ENCODE measurements around the gene TMEM179. TPM values are rescaled to one million over a fixed set of nuclear protein-coding genes. Genes with fewer than 3 reads are reported as not detected.
A peak's percentile ranks its signal among the peaks of the same experiment; 100 is the strongest.

TMEM179 gene
- total and polyA plus RNA-seq, 2 of the 8 experiments (the other 6 are each of a cell fraction or from before 2014, with no cell fraction given): 2.9 to 4.0 TPM

- H3K79me2 ChIP-seq (ENCODE audit: control insufficient read depth in 1 of 2, insufficient read depth in 2 of 2, low read length in 2 of 2): no peaks in the 10 kb centered on the region
- no peak overlapping the region; the same call in 1 of the 2 replicates for H3K18ac ChIP-seq (ENCODE audit: extremely low read depth, low read length)
- H3K56ac ChIP-seq (replicated peaks; ENCODE audit: insufficient read length, low read depth, low read length): no peak overlapping the region
- H2BK5ac ChIP-seq (ENCODE audit: low read depth, low read length): no peak overlapping the region
- H3K4me3 ChIP-seq (ENCODE audit: extremely low read depth in 1 of 4, insufficient read depth in 2 of 4, low read depth in 3 of 4, low read length in 4 of 4): no peak overlapping the region
- no peak overlapping the region for H3K14ac ChIP-seq (ENCODE audit: insufficient read length)
- H2BK12ac ChIP-seq (ENCODE audit: low read depth, low read length): no peak overlapping the region
- FAIRE-seq (no peak), DNase-seq (ENCODE audit: low read depth in 1 of 2, low spot score in 2 of 2) (no peak)
- H3K9ac ChIP-seq (replicated peaks in 1 of 4; ENCODE audit: extremely low read depth in 1 of 4, low read depth in 3 of 4, low read length in 3 of 4): no peak overlapping the region
- no peak overlapping the region; the same call in 1 of the 2 replicates for H2BK15ac ChIP-seq (ENCODE audit: low read length)
- CTCF ChIA-PET (ENCODE audit: partially characterized antibody): interaction anchor here (0.6 to 2.4 kb wide), 14 partner anchors 11 to 511 kb away, joined by 3 to 18 read pairs (median 4); no protein-coding TSS in a partner anchor
- H3K4ac ChIP-seq (replicated peaks; ENCODE audit: insufficient read length, low read depth, low read length): no peak overlapping the region
- no peaks in the 10 kb centered on the region for H3K79me1 ChIP-seq (ENCODE audit: low read depth, low read length)
- no peak overlapping the region for H4K5ac ChIP-seq (ENCODE audit: insufficient read length, low read depth, low read length)
- 88% methylated on average over 10 of the region's 15 CpGs; no CpG with 5 or more reads in 1 of the 2 experiments for WGBS, 2 experiments (ENCODE audit: extremely low coverage in 1 of 2, insufficient coverage in 1 of 2, insufficient read length in 1 of 2, insufficient replicate concordance in 2 of 2, low coverage in 1 of 2, low lambda C conversion rate in 2 of 2, missing lambda C conversion rate in 1 of 2)
- no peak overlapping the region for H3K4me2 ChIP-seq (ENCODE audit: insufficient read depth in 1 of 2, low read depth in 2 of 2, low read length in 2 of 2)
- peaks cover 0 to 4% of the 10 kb centered on the region in 2 experiments for H4K20me1 ChIP-seq (replicated peaks in 1 of 2; ENCODE audit: control insufficient read depth in 1 of 2, insufficient read depth in 2 of 2, low read length in 2 of 2)
- no peaks in the 10 kb centered on the region for H3K36me3 ChIP-seq (ENCODE audit: control insufficient read depth in 2 of 4, insufficient read depth in 4 of 4, low read length in 3 of 4)
- no peaks in the 10 kb centered on the region for H3K23me2 ChIP-seq (ENCODE audit: low read depth, low read length)
- no peak overlapping the region for H2AK5ac ChIP-seq (ENCODE audit: low read depth, low read length)
- 0 out of 2 replicates have a peak overlapping the region, but pooled peaks have one; percentile 6 for H2AFZ ChIP-seq (ENCODE audit: low read length)
- no peaks in the 10 kb centered on the region for H3K9me3 ChIP-seq (ENCODE audit: insufficient read depth in 2 of 2, low read depth in 1 of 2, low read length in 1 of 2)
- H3K27ac ChIP-seq (ENCODE audit: low read depth, low read length): no peak overlapping the region
- no peak overlapping the region for H2BK20ac ChIP-seq (ENCODE audit: low read length)
- H2BK120ac ChIP-seq (replicated peaks; ENCODE audit: low read depth, low read length): no peak overlapping the region
- H3K4me1 ChIP-seq (replicated peaks in 1 of 4; ENCODE audit: control insufficient read depth in 3 of 4, insufficient read depth in 4 of 4, low read length in 3 of 4): peaks cover 0 to 6% (median under 1%) of the 10 kb centered on the region in 4 experiments; a peak in 3 of 7 replicates
- no peak overlapping the region for H3K23ac ChIP-seq (ENCODE audit: insufficient read length)
- peak overlapping the region; percentile 3; the same call in 1 of the 2 replicates for H4K8ac ChIP-seq (ENCODE audit: extremely low read depth, insufficient read depth, low read length)
- POLR2A ChIA-PET (ENCODE audit: partially characterized antibody): interaction anchor here (1.6 kb wide), 1 partner anchor 8 kb away, joined by 3 read pairs; no protein-coding TSS in a partner anchor
- no peaks in the 10 kb centered on the region; a peak in 2 of 7 replicates for H3K27me3 ChIP-seq (replicated peaks in 1 of 4; ENCODE audit: control insufficient read depth in 3 of 4, extremely low read depth in 1 of 4, insufficient read depth in 3 of 4, low read length in 3 of 4)
- no peak overlapping the region for H4K91ac ChIP-seq (replicated peaks; ENCODE audit: insufficient read length, low read length)
- no peak for TF ChIP-seq KDM4A (IDR thresholded peaks at IDR 0.05; ENCODE audit: low read depth, low read length, severe bottlenecking)
- TF ChIP-seq RNF2 (IDR thresholded peaks at IDR 0.05; ENCODE audit: borderline replicate concordance, low read depth, low read length, missing control alignments, poor library complexity, severe bottlenecking): no peak
- no peak for TF ChIP-seq ATF3 (IDR thresholded peaks at IDR 0.05; ENCODE audit: insufficient read depth, low read depth, low read length)
- TF ChIP-seq E2F6 (IDR thresholded peaks at IDR 0.05): no peak
- no peak for TF ChIP-seq TAF7 (optimal IDR thresholded peaks at IDR 0.05; ENCODE audit: borderline replicate concordance, low read depth, low read length)
- no peak for TF ChIP-seq GTF2F1 (IDR thresholded peaks at IDR 0.05; ENCODE audit: borderline replicate concordance, low read depth, low read length)
- TF ChIP-seq TAF1 (IDR thresholded peaks at IDR 0.05; ENCODE audit: low read depth, low read length): no peak
- TF ChIP-seq JUN (IDR thresholded peaks at IDR 0.05; ENCODE audit: low read depth, low read length): no peak
- no peak for TF ChIP-seq POU5F1 (IDR thresholded peaks at IDR 0.05; ENCODE audit: low read depth, low read length)
- no peak for TF ChIP-seq YY1 (IDR thresholded peaks at IDR 0.05; ENCODE audit: low read depth, low read length)
- no peak for TF ChIP-seq SAP30 (IDR thresholded peaks at IDR 0.05; ENCODE audit: insufficient read depth, insufficient replicate concordance, low read length)
Observed at GRCh38 chr14:104563191-104563741, 41.3 kb downstream of the TMEM179 start.

All from H1 (cell line).